DND-41 (cell line): Measurements from ENCODE around the gene REEP2.

Experiments used
- ATAC-seq: fragments of 200-7000 bp; cut with Tn5 transposase; 3 replicates; pipeline ENCODE4 v1.9.1; 2021; ENCODE audit warnings: low read depth; ENCODE audit not compliant: insufficient read depth
- DNase-seq: peaks from one replicate; pipeline ENCODE4 v3.0.0-alpha.2; 2020
- H2AFZ ChIP-seq: 2 replicates; pipeline ENCODE4 v1.6.0; 2012; ENCODE audit warnings: low read depth, low read length
- H3K27ac ChIP-seq: 2 replicates; pipeline ENCODE4 v1.5.1; 2012; ENCODE audit warnings: low read length, inconsistent platforms
- H3K27me3 ChIP-seq: fragments of 200-600 bp; sonication (generic); 2 replicates; pipeline ENCODE4 v1.6.0; 2012; ENCODE audit warnings: low read length, mild to moderate bottlenecking, inconsistent platforms; ENCODE audit not compliant: insufficient read depth, poor library complexity
- H3K36me3 ChIP-seq: 2 replicates; pipeline ENCODE4 v1.5.1; 2012; ENCODE audit warnings: low read length, inconsistent platforms; ENCODE audit not compliant: insufficient read depth
- H3K4me1 ChIP-seq: 2 replicates; pipeline ENCODE4 v1.5.1; 2012; ENCODE audit warnings: mild to moderate bottlenecking, low read length; ENCODE audit not compliant: insufficient read depth
- H3K4me2 ChIP-seq: 2 replicates; pipeline ENCODE4 v1.6.0; 2012; ENCODE audit warnings: mild to moderate bottlenecking, moderate library complexity, low read length, inconsistent platforms; ENCODE audit not compliant: insufficient read depth
- H3K4me3 ChIP-seq, 2 experiments: fragments of 200-600 bp in 1 of 2; shearing (Covaris generic) in 1 of 2; 2 replicates each; pipeline ENCODE4 v1.5.1; 2012 to 2016; ENCODE audit warnings: inconsistent platforms in 2 of 2, low read length in 2 of 2, mild to moderate bottlenecking in 2 of 2, low read depth in 1 of 2, moderate library complexity in 1 of 2
- H3K79me2 ChIP-seq: 2 replicates; pipeline ENCODE4 v1.6.0; 2012; ENCODE audit warnings: low read length, inconsistent platforms; ENCODE audit not compliant: insufficient read depth
- H3K9ac ChIP-seq: 2 replicates; pipeline ENCODE4 v1.6.0; 2012; ENCODE audit warnings: low read depth, mild to moderate bottlenecking, inconsistent platforms, low read length, moderate library complexity
- H3K9me3 ChIP-seq: 2 replicates; pipeline ENCODE4 v1.5.1; 2012; ENCODE audit warnings: low read length, moderate library complexity, mild to moderate bottlenecking, inconsistent platforms; ENCODE audit not compliant: insufficient read depth, severe bottlenecking
- H4K20me1 ChIP-seq: 2 replicates; pipeline ENCODE4 v1.6.0; 2012; ENCODE audit warnings: low read length; ENCODE audit not compliant: insufficient read depth
- EZH2 ChIP-seq: IDR thresholded peaks from 3 replicates; pipeline ENCODE4 v1.6.1; 2012; ENCODE audit warnings: borderline replicate concordance, low read depth, mild to moderate bottlenecking, moderate library complexity, low read length, inconsistent platforms; ENCODE audit not compliant: severe bottlenecking
- TF ChIP-seq, protein P1 (sequence below): IDR thresholded peaks from 2 replicates; pipeline ENCODE4 v1.5.1; 2012; ENCODE audit warnings: borderline replicate concordance, low read length, moderate library complexity, mild to moderate bottlenecking; ENCODE audit not compliant: poor library complexity, severe bottlenecking; ENCODE audit errors: extremely low read depth

REEP2 gene

DNA sequence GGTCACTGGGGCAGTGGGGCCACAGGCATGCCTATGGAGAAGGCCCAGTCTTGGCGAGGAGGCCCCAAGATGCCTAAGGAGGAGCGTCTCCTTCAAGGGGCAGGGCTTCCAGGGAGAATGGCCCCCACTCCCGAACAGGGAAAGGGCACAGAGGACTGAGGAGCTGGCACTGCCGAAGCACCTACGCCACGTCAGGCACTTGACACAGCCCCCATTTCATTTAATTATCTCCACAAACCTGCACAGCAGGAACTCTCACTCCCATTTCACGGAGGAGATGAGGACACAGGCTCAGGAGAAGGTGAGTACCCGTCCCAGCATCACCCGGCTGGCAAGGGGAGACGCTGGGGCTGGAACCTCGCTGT lies 52.4 kb downstream of the REEP2 start:
- Histone ChIP-seq H3K79me2 (no peaks in the 10 kb centered on the region), H4K20me1 (no peaks in the 10 kb centered on the region), H2AFZ (peak overlapping the region; percentile 69), H3K27ac (peak overlapping the region; percentile 54; the same call in 1 of the 2 replicates), H3K4me2 (peak overlapping the region; percentile 78), H3K36me3 (no peaks in the 10 kb centered on the region), H3K27me3 (peaks cover 20% of the 10 kb centered on the region), H3K9ac (peak overlapping the region; percentile 79), H3K4me1 (peaks cover 27% of the 10 kb centered on the region), H3K4me3 (peak overlapping the region in 1 of 2 experiments; percentile 57; a peak in 2 of 4 replicates), H3K9me3 (no peaks in the 10 kb centered on the region)
- DNase-seq (no peak), ATAC-seq (no peak)
- TF ChIP-seq, protein P1, sequence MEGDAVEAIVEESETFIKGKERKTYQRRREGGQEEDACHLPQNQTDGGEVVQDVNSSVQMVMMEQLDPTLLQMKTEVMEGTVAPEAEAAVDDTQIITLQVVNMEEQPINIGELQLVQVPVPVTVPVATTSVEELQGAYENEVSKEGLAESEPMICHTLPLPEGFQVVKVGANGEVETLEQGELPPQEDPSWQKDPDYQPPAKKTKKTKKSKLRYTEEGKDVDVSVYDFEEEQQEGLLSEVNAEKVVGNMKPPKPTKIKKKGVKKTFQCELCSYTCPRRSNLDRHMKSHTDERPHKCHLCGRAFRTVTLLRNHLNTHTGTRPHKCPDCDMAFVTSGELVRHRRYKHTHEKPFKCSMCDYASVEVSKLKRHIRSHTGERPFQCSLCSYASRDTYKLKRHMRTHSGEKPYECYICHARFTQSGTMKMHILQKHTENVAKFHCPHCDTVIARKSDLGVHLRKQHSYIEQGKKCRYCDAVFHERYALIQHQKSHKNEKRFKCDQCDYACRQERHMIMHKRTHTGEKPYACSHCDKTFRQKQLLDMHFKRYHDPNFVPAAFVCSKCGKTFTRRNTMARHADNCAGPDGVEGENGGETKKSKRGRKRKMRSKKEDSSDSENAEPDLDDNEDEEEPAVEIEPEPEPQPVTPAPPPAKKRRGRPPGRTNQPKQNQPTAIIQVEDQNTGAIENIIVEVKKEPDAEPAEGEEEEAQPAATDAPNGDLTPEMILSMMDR = no peak
- no peak for TF ChIP-seq EZH2

DNA sequence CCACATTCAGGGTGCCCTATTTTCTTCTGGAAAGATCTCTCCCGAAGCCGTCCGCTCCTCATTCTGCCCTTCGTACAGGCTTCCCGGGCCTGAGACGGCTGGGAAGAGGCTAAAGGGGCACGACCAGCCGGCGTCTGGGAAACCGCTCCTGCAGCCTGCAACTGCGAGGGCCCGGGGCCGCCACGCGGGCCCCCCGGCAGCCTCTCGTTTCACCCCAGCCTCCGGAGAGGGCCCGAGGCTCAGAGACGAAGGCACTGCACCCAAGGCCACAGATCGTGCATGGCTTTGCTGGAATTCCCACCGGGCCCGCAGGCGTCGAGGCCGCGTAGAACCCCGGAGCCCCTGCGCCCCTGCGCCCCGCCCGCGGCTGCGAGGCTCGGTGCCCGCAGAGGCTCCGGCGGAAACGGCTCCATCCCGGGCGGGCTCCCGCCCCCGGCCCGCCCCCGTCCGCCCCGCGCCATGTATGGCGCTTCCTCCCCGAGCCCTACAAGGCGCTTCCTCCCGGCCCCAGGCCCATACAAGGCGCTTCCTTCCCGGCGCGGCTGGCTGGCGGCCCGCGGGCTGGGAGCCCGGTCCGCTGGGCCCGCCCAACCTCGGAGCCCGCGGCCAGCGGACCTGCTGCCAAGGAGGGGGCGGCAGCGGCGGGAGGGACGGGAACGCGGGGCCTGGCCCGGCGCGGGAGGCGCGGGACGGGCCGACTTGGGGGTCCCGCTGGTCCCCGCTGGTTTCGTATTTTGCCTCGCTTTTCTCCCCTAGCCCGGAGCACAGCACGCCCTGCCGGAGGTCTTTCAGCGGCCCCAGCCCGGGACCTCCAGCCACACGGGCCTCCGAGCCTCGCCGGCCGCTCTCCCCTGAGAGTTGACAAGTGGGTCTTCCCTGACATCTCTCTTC lies 53.1 kb downstream of the REEP2 start:
- H3K36me3 ChIP-seq = no peaks in the 10 kb centered on the region
- peak; percentile 86 for DNase-seq
- no peaks in the 10 kb centered on the region for H4K20me1 ChIP-seq
- H3K27me3 ChIP-seq = peaks cover 20% of the 10 kb centered on the region
- H3K9ac ChIP-seq = peak overlapping the region; percentile 79
- H3K9me3 ChIP-seq = no peaks in the 10 kb centered on the region
- H3K4me2 ChIP-seq = peak overlapping the region; percentile 78
- peak overlapping the region; percentile 18 to 57; a peak in 3 of 4 replicates for H3K4me3 ChIP-seq
- H3K27ac ChIP-seq = peak overlapping the region; percentile 54
- ATAC-seq = peak; percentile 96
- H3K79me2 ChIP-seq = no peaks in the 10 kb centered on the region
- TF ChIP-seq EZH2 = no peak
- TF ChIP-seq, protein P1 = no peak
- peaks cover 27% of the 10 kb centered on the region for H3K4me1 ChIP-seq
- peak overlapping the region; percentile 82 for H2AFZ ChIP-seq

DNA sequence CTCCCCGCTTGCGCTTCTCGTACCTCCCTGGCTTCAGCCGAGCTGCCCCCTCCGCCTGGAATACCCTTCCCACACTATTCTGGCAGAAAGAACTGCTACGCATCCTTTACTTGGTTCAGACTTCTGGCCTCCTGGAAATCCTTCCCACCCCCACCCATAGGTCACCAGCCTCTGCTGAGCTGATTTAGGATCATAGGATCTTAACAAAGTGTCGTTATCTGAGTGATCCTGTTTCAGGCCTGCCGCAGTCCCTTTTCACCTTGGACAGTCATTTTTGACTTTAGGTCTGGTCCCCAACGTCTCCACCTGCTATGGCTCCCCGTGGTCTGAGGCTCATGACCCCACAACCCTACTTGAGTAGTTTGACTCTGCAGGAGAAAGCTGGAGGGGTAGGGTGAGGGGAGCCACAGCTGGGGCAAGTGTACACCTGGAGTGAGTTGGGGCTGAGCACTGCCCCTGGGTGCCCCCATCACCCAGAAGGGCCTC lies 53.7 kb downstream of the REEP2 start:
- DNase-seq = peak; percentile 41
- H3K79me2 ChIP-seq = no peaks in the 10 kb centered on the region

More for the DNA sequence above, 53.7 kb downstream of the REEP2 start:
- Histone ChIP-seq H2AFZ (peak overlapping the region; percentile 82), H3K27ac (peak overlapping the region; percentile 41), H3K4me2 (peak overlapping the region; percentile 78), H3K27me3 (peaks cover 20% of the 10 kb centered on the region), H3K4me3 (peak overlapping the region; percentile 18 to 57; a peak in 3 of 4 replicates), H4K20me1 (no peaks in the 10 kb centered on the region), H3K9me3 (no peaks in the 10 kb centered on the region), H3K4me1 (peaks cover 27% of the 10 kb centered on the region), H3K36me3 (no peaks in the 10 kb centered on the region), H3K9ac (peak overlapping the region; percentile 79)
- no peak for ATAC-seq
- TF ChIP-seq, protein P1 = no peak
- no peak for TF ChIP-seq EZH2
